ENCODE measurements around the gene UBR7. TPM values are rescaled to one million over a fixed set of nuclear protein-coding genes. Genes with fewer than 3 reads are reported as not detected.
"Not testable (repeated sequence)": the region's sequence is repeated elsewhere in the genome, so short reads cannot be mapped to it uniquely, and the experiment has no call there.

UBR7 gene
- total RNA-seq, 1 donor from 2014 or later, result 14.5 TPM

DNA sequence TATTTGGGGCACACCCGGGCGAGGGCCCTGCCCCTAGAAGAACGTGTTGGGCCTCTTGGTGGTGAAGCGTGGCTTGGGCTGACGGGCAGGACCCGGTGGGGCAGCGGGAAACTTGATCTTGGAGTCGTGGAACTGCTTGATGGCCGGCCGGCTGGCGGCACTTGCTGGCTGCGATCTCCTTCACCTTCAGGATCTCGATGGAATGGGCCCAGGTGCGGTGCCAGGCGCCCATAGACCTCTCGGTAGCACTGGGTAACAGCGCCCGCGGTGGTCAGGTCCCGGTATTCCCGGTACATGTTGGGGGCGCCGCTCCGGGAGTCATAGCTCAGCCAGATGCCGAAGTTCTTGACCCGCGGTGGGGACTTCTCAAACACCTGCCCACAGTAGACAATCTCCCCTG is 16.5 kb downstream of the UBR7 start:
- intact Hi-C loops (cut with DNase I), result no loop called here
- H3K27me3 ChIP-seq (ENCODE audit: low read depth), result no peaks in the 10 kb centered on the region
- no peak for DNase-seq
- no peak for ATAC-seq
- no peaks in the 10 kb centered on the region for H3K4me1 ChIP-seq
- H3K36me3 ChIP-seq, result peaks cover 96% of the 10 kb centered on the region
- H3K27ac ChIP-seq, result no peak overlapping the region
- TF ChIP-seq, protein P1, sequence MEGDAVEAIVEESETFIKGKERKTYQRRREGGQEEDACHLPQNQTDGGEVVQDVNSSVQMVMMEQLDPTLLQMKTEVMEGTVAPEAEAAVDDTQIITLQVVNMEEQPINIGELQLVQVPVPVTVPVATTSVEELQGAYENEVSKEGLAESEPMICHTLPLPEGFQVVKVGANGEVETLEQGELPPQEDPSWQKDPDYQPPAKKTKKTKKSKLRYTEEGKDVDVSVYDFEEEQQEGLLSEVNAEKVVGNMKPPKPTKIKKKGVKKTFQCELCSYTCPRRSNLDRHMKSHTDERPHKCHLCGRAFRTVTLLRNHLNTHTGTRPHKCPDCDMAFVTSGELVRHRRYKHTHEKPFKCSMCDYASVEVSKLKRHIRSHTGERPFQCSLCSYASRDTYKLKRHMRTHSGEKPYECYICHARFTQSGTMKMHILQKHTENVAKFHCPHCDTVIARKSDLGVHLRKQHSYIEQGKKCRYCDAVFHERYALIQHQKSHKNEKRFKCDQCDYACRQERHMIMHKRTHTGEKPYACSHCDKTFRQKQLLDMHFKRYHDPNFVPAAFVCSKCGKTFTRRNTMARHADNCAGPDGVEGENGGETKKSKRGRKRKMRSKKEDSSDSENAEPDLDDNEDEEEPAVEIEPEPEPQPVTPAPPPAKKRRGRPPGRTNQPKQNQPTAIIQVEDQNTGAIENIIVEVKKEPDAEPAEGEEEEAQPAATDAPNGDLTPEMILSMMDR (IDR thresholded peaks at IDR 0.05), result no peak
- H3K9me3 ChIP-seq, result no peaks in the 10 kb centered on the region
- H3K4me3 ChIP-seq, result no peak overlapping the region

DNA sequence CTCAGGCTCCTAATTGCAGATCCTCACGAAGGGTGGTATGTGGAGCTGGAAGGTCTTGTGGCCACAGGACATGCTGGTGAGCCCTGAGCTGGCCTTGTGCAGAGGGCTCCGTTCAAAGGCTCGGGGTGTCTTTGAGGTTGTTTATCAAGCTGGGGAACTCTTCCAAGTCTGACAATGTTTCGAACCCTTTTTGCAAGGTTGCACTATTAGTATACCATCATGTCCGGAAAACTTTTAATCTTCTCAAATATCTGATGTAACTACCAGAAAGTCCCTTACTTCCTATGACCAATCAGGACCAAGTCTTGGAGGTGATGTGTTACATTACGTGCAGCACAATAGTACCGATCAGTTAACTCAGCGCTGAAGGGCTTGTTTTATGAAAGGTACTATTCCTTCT is 21.5 kb downstream of the UBR7 start:
- intact Hi-C loops (cut with DNase I), result no loop called here
- Histone ChIP-seq H3K27ac (no peak overlapping the region), H3K4me1 (no peaks in the 10 kb centered on the region), H3K27me3 (ENCODE audit: low read depth) (no peaks in the 10 kb centered on the region), H3K9me3 (no peaks in the 10 kb centered on the region), H3K36me3 (peaks cover 50% of the 10 kb centered on the region), H3K4me3 (no peak overlapping the region)
- TF ChIP-seq, protein P1 (IDR thresholded peaks at IDR 0.05), result no peak
- no peak for ATAC-seq
- DNase-seq, result no peak

DNA sequence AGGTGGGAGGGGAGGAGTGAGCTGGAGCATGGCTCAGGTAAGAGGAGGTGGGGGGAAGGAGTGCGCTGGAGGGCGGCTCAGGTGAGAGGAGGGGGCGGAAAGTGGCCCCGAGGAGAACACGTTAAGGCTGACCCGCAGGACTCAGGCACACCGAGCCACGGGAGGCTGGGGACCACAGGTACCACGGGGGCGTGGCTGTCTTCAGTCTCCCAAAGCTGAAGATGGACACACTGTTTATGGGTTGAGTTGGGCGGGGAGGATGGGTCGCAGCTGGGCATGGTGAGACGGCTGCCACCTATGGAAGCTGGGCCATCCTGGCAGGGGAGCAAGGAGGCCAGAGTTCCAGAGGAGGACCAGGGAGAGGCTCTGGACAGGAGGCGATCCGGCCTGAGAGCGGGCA is 23.5 kb downstream of the UBR7 start:
- Histone ChIP-seq H3K9me3 (no peaks in the 10 kb centered on the region), H3K4me1 (no peaks in the 10 kb centered on the region), H3K27me3 (ENCODE audit: low read depth) (no peaks in the 10 kb centered on the region), H3K27ac (no peak overlapping the region), H3K36me3 (peaks cover 30% of the 10 kb centered on the region), H3K4me3 (no peak overlapping the region)
- DNase-seq (no peak), ATAC-seq (no peak)
- TF ChIP-seq, protein P1 (IDR thresholded peaks at IDR 0.05), result no peak
- intact Hi-C loops (cut with DNase I), result no loop called here

DNA sequence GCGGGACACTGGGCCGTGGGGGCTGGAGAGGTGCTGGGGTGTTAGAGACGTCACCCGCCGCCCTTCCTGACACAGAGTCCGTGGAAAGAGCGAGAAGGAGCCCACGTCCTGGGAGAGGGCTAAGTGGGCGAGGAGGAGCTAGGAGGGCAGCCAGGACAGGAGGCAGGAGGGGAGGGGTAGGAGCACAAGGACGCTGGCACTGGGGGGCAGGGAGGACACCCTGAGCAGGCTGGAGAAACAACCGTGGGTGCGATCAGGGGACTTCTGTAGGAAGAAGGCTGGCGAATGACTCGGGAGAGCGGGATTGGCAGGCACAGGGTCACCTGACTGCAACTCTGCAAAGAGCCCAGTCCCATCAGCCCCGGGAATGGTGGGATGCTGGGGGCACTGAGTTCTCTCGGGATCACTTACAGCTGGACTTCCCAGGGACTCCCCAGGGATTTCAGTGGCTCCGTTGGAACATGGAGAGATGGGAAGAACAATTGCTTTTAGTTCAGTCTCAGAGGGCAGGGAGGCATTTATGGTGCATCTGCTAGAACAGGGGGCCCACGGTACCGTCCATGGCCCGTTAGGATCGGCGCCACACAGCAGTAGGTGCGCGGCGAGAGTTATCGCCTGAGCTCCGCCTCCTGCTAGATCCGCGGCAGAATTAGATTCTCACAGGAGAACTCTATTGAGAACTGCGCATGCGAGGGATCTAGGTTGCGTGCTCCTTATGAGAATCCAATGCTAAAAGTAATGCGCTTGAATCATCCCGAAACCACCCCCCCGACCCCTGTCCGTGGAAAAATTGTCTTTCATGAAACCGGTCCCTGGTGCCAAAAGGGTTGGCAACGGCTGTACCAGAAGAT is 24.3 kb downstream of the UBR7 start:
- DNase-seq (no peak), ATAC-seq (peak; percentile 21 to 63)
- TF ChIP-seq, protein P1 (IDR thresholded peaks at IDR 0.05), result no peak
- peak overlapping the region; percentile 41 for H3K4me3 ChIP-seq
- H3K36me3 ChIP-seq, result peaks cover 22% of the 10 kb centered on the region
- H3K27me3 ChIP-seq (ENCODE audit: low read depth), result no peaks in the 10 kb centered on the region
- no peaks in the 10 kb centered on the region for H3K4me1 ChIP-seq
- no peak overlapping the region for H3K27ac ChIP-seq
- no peaks in the 10 kb centered on the region for H3K9me3 ChIP-seq
- intact Hi-C loops (cut with DNase I), result no loop called here

DNA sequence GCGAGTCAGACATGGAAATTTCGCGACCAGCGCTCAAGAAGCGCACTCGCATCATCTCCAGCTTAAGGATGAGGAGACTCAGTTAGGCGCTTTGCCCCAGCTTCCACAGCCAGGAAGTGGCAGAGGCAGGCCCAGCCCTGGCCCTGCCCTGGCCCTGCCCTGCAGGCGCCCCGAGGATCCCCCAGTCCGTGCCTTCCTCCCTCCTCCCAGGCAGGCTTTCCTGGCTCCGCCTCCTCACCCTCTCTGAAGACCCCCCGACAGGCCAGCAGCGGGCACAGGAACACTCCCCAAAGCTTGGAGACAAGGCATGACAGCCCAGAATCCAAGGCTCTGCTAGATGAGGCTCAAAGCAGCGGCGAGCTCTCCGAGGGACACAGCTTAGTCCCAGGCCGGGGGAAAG is 25.1 kb downstream of the UBR7 start:
- TF ChIP-seq, protein P1 (IDR thresholded peaks at IDR 0.05), result no peak
- no peak for ATAC-seq
- H3K27me3 ChIP-seq (ENCODE audit: low read depth), result no peaks in the 10 kb centered on the region
- H3K36me3 ChIP-seq, result peaks cover 15% of the 10 kb centered on the region
- H3K9me3 ChIP-seq, result no peaks in the 10 kb centered on the region
- H3K27ac ChIP-seq, result no peak overlapping the region
- no peak for DNase-seq
- H3K4me1 ChIP-seq, result no peaks in the 10 kb centered on the region
- intact Hi-C loops (cut with DNase I), result no loop called here
- H3K4me3 ChIP-seq, result peak overlapping the region; percentile 41

DNA sequence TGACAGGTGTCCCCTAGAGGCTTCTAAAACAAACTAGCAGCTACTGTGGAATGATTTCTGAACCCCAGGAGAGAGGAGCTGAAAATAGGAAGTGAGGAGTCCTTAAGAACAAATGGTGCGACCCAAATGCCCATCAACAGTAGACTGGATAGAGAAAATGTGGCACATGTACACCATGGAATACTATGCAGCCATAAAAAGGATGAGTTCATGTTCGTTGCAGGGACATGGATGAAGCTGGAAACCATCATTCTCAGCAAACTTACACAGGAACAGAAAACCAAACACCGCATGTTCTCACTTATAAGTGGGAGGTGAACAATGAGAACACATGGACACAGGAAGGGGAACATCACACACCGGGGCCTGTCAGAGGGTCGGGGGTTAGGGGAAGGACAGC is 26.0 kb downstream of the UBR7 start:
- intact Hi-C loops (cut with DNase I); H3K4me3 ChIP-seq; H3K9me3 ChIP-seq; H3K27me3 ChIP-seq (ENCODE audit: low read depth); H3K36me3 ChIP-seq; H3K27ac ChIP-seq; ATAC-seq; DNase-seq; H3K4me1 ChIP-seq: not testable (repeated sequence)

Measured in lower lobe of right lung (tissue), 2 donors.